H9 (cell line): Measurements from ENCODE around the gene OGDH. TPM values are rescaled to one million over a fixed set of nuclear protein-coding genes. Genes with fewer than 3 reads are reported as not detected.

Experiments
- DNase-seq: peaks from one replicate; pipeline ENCODE4 v3.0.0-alpha.2; 2017
- H2AFZ ChIP-seq: one replicate; pipeline ENCODE4 v1.6.1; 2013; ENCODE audit warnings: mild to moderate bottlenecking, low read length, control low read depth, moderate library complexity
- H2AK5ac ChIP-seq: 2 replicates; pipeline ENCODE4 v1.6.1; 2013; ENCODE audit warnings: low read length, control low read depth, mixed read lengths; ENCODE audit not compliant: insufficient read length
- H2BK120ac ChIP-seq: one replicate; pipeline ENCODE4 v1.6.1; 2013; ENCODE audit warnings: low read depth, mild to moderate bottlenecking, low read length, control low read depth, inconsistent platforms; ENCODE audit not compliant: poor library complexity, severe bottlenecking
- H2BK12ac ChIP-seq: 2 replicates; pipeline ENCODE4 v1.6.1; 2013; ENCODE audit warnings: low read length, control low read depth, mixed read lengths, low read depth; ENCODE audit not compliant: insufficient read length
- H2BK15ac ChIP-seq: 2 replicates; pipeline ENCODE4 v1.6.1; 2013; ENCODE audit warnings: low read depth, low read length, control low read depth
- H2BK20ac ChIP-seq: one replicate; pipeline ENCODE4 v1.6.1; 2013; ENCODE audit warnings: low read depth, mild to moderate bottlenecking, low read length, control low read depth, inconsistent platforms; ENCODE audit not compliant: poor library complexity, severe bottlenecking
- H2BK5ac ChIP-seq: 2 replicates; pipeline ENCODE4 v1.6.1; 2013; ENCODE audit warnings: low read length, control low read depth, mixed read lengths; ENCODE audit not compliant: insufficient read length
- H3K14ac ChIP-seq: 2 replicates; pipeline ENCODE4 v1.6.1; 2013; ENCODE audit warnings: low read length, control low read depth; ENCODE audit not compliant: insufficient read depth
- H3K18ac ChIP-seq: 2 replicates; pipeline ENCODE4 v1.6.1; 2013; ENCODE audit warnings: low read depth, mild to moderate bottlenecking, mixed read lengths, low read length, control low read depth; ENCODE audit not compliant: insufficient read length
- H3K23ac ChIP-seq: 2 replicates; pipeline ENCODE4 v1.6.1; 2013; ENCODE audit warnings: low read length, control low read depth, mixed read lengths, low read depth; ENCODE audit not compliant: insufficient read length
- H3K23me2 ChIP-seq: 2 replicates; pipeline ENCODE4 v1.6.1; 2013; ENCODE audit warnings: low read depth, mild to moderate bottlenecking, mixed read lengths, low read length, control low read depth; ENCODE audit not compliant: insufficient read length, poor library complexity, severe bottlenecking
- H3K27ac ChIP-seq: 2 replicates; pipeline ENCODE4 v1.5.1; 2013; ENCODE audit warnings: low read length, control low read depth, mixed read lengths, low read depth; ENCODE audit not compliant: insufficient read length
- H3K27me3 ChIP-seq: 2 replicates; pipeline ENCODE4 v1.6.1; 2013; ENCODE audit warnings: low read length, control low read depth, inconsistent platforms; ENCODE audit not compliant: insufficient read depth
- H3K4ac ChIP-seq: 2 replicates; pipeline ENCODE4 v1.6.1; 2013; ENCODE audit warnings: low read depth, mild to moderate bottlenecking, control low read depth, inconsistent platforms, low read length, moderate library complexity
- H3K4me1 ChIP-seq: 2 replicates; pipeline ENCODE4 v1.6.1; 2013; ENCODE audit warnings: low read length, control low read depth, inconsistent platforms; ENCODE audit not compliant: insufficient read depth
- H3K4me2 ChIP-seq: 2 replicates; pipeline ENCODE4 v1.6.1; 2013; ENCODE audit warnings: low read length, control low read depth, mixed read lengths; ENCODE audit not compliant: insufficient read length, insufficient read depth
- H3K56ac ChIP-seq: 2 replicates; pipeline ENCODE4 v1.6.1; 2013; ENCODE audit warnings: low read depth, mild to moderate bottlenecking, mixed read lengths, low read length, control low read depth; ENCODE audit not compliant: insufficient read length
- H3K79me1 ChIP-seq: 2 replicates; pipeline ENCODE4 v1.6.1; 2013; ENCODE audit warnings: low read depth, mild to moderate bottlenecking, moderate library complexity, low read length, control low read depth, inconsistent platforms; ENCODE audit not compliant: insufficient read depth, poor library complexity, severe bottlenecking
- H3K79me2 ChIP-seq: 2 replicates; pipeline ENCODE4 v1.6.1; 2013; ENCODE audit warnings: low read length, control low read depth, inconsistent platforms; ENCODE audit not compliant: insufficient read depth
- H3K9ac ChIP-seq: 2 replicates; pipeline ENCODE4 v1.6.1; 2013; ENCODE audit warnings: low read length, control low read depth, mixed read lengths; ENCODE audit not compliant: insufficient read length; ENCODE audit errors: extremely low read depth
- H3K9me3 ChIP-seq: one replicate; pipeline ENCODE4 v1.6.1; 2013; ENCODE audit warnings: low read depth, low read length, inconsistent platforms; ENCODE audit not compliant: control insufficient read depth
- H3T11ph ChIP-seq: one replicate; pipeline ENCODE4 v1.6.1; 2013; ENCODE audit warnings: mild to moderate bottlenecking, low read length, control low read depth, inconsistent platforms
- H4K20me1 ChIP-seq: one replicate; pipeline ENCODE4 v1.6.1; 2013; ENCODE audit not compliant: control insufficient read depth, insufficient read length, insufficient read depth
- H4K5ac ChIP-seq: 2 replicates; pipeline ENCODE4 v1.6.1; 2013; ENCODE audit warnings: low read depth, mild to moderate bottlenecking, mixed read lengths, low read length, control low read depth; ENCODE audit not compliant: insufficient read length
- H4K8ac ChIP-seq: replicated peaks from 2 replicates; pipeline ENCODE4 v1.6.1; 2013; ENCODE audit warnings: low read length, control low read depth, mixed read lengths, low read depth; ENCODE audit not compliant: insufficient read length
- H4K91ac ChIP-seq: 2 replicates; pipeline ENCODE4 v1.6.1; 2013; ENCODE audit warnings: low read depth, mild to moderate bottlenecking, moderate library complexity, mixed read lengths, low read length, control low read depth; ENCODE audit not compliant: insufficient read length
- H3K27ac Mint-ChIP-seq, 3 experiments: 2 replicates in 2 of 3; 3 replicates in 1 of 3; pipeline ENCODE4 v1.8.0; 2020 to 2021; ENCODE audit warnings: mixed read lengths in 3 of 3, mild to moderate bottlenecking in 1 of 3, moderate library complexity in 1 of 3
- H3K27me3 Mint-ChIP-seq: 2 replicates; pipeline ENCODE4 v1.8.0; 2021; ENCODE audit warnings: low read depth, mild to moderate bottlenecking, moderate library complexity, mixed read lengths
- H3K36me3 Mint-ChIP-seq, 3 experiments: 2 replicates in 2 of 3; 3 replicates in 1 of 3; pipeline ENCODE4 v1.8.0; 2020 to 2021; ENCODE audit warnings: low read depth in 3 of 3, mixed read lengths in 3 of 3; ENCODE audit not compliant: insufficient read depth in 1 of 3
- H3K4me1 Mint-ChIP-seq, 2 experiments: 2 replicates each; pipeline ENCODE4 v1.8.0; 2020; ENCODE audit warnings: mixed read lengths in 2 of 2
- H3K4me3 Mint-ChIP-seq, 2 experiments: 2 replicates in 1 of 2; 3 replicates in 1 of 2; pipeline ENCODE4 v1.8.0; 2020 to 2021; ENCODE audit warnings: mild to moderate bottlenecking in 2 of 2, mixed read lengths in 2 of 2, moderate library complexity in 1 of 2
- H3K9me3 Mint-ChIP-seq, 2 experiments: 2 replicates in 1 of 2; 3 replicates in 1 of 2; pipeline ENCODE4 v1.8.0; 2020; ENCODE audit warnings: mild to moderate bottlenecking in 2 of 2, mixed read lengths in 2 of 2, moderate library complexity in 1 of 2
- CTCF ChIP-seq: fragments of 200-600 bp; sonication (generic); conservative IDR thresholded peaks from 3 replicates; pipeline ENCODE4 v1.8.0; 2021; ENCODE audit warnings: antibody characterized with exemption, mild to moderate bottlenecking
- WGBS: extraction: QIAGEN DNeasy Blood & Tissue Kit; methylation state at CpG from one replicate; pipeline ENCODE4 v1.1.7; 2013; ENCODE audit warnings: missing lambda C conversion rate, low lambda C conversion rate, mixed read lengths; ENCODE audit not compliant: insufficient read length; ENCODE audit errors: extremely low coverage; 5-methylcytosine and 5-hydroxymethylcytosine counted together
- long read RNA-seq: library from polyadenylated mRNA; unstranded; transcript quantifications from one replicate; pipeline ENCODE4 v2.0.0, GENCODE V29; 2020
- total RNA-seq: library from RNA; stranded (reverse); gene quantifications from 2 replicates; pipeline ENCODE4 v1.2.1, GENCODE V29; 2021

Gene OGDH
- total RNA-seq = 75.3 and 77.3 TPM in 2 replicates
- long read RNA-seq, full-length matches to known transcripts = 97 of 142 reads
- long read RNA-seq, partial matches to known transcripts = 27 of 142 reads
- long read RNA-seq, other reads (novel, unspliced or antisense) = 18 of 142 reads

GRCh38 chr7:44606341-44607140 lies at the start of gene OGDH:
TSS of gene OGDH (plus strand) at chr7:44606627. CDS start at chr7:44624344, 17,717 bp downstream.
- peaks cover 3% of the 10 kb centered on the region for H3K79me1 ChIP-seq
- H3K4me1 ChIP-seq = no peaks in the 10 kb centered on the region; the same call in 1 of the 2 replicates
- H3K14ac ChIP-seq = peak within 1 kb of the TSS; percentile 84
- Mint-ChIP-seq H3K9me3 (no peaks in the 10 kb centered on the region; a peak in 1 of 5 replicates), H3K27ac (peak within 1 kb of the TSS; percentile 98 to 99 (median 99)), H3K4me3 (peak within 1 kb of the TSS; percentile 91 to 94), H3K4me1 (peaks cover 9 to 19% of the 10 kb centered on the region in 2 experiments), H3K27me3 (peaks cover 2% of the 10 kb centered on the region; the same call in 1 of the 2 replicates), H3K36me3 (peaks cover 4 to 11% (median 10%) of the 10 kb centered on the region in 3 experiments)
- H2BK120ac ChIP-seq = no peak within 1 kb of the TSS
- no peak within 1 kb of the TSS for H2BK12ac ChIP-seq
- peak within 1 kb of the TSS; percentile 94 for H3K9ac ChIP-seq
- H2AK5ac ChIP-seq = no peak within 1 kb of the TSS
- H3K18ac ChIP-seq = peak within 1 kb of the TSS; percentile 84
- H3K23ac ChIP-seq = no peak within 1 kb of the TSS
- no peak within 1 kb of the TSS for H3T11ph ChIP-seq
- no peak within 1 kb of the TSS for H4K91ac ChIP-seq
- peaks cover 4% of the 10 kb centered on the region for H3K23me2 ChIP-seq
- no peaks in the 10 kb centered on the region for H3K27me3 ChIP-seq
- peak within 1 kb of the TSS; percentile 42 for H3K27ac ChIP-seq
- H3K79me2 ChIP-seq = peaks cover 20% of the 10 kb centered on the region; the same call in 1 of the 2 replicates
- no peak within 1 kb of the TSS for H2BK15ac ChIP-seq
- no peak within 1 kb of the TSS for H2BK5ac ChIP-seq
- H3K4me2 ChIP-seq = peak within 1 kb of the TSS; percentile 98
- no peak within 1 kb of the TSS; the same call in 1 of the 2 replicates for H3K4ac ChIP-seq
- no peaks in the 10 kb centered on the region for H3K9me3 ChIP-seq
- TF ChIP-seq CTCF = no peak
- H4K5ac ChIP-seq = no peak within 1 kb of the TSS
- no peak within 1 kb of the TSS for H3K56ac ChIP-seq
- no peak within 1 kb of the TSS for H2AFZ ChIP-seq
- H2BK20ac ChIP-seq = no peak within 1 kb of the TSS
- H4K8ac ChIP-seq = no peak within 1 kb of the TSS
- peak; percentile 97 for DNase-seq
- no CpG with 5 or more reads among the region's 93 CpGs for WGBS
- H4K20me1 ChIP-seq = no peaks in the 10 kb centered on the region
